Measurements from ENCODE around the gene HEATR3. TPM values are rescaled to one million over a fixed set of nuclear protein-coding genes. Genes with fewer than 3 reads are reported as not detected.

The HEATR3 gene
- total and polyA plus RNA-seq, 2 experiments from 2014 or later, result 7.5 to 29.9 TPM

- peaks cover 3% of the 10 kb centered on the region for H3K27me3 Mint-ChIP-seq (ENCODE audit: insufficient read depth, low read depth, poor library complexity)
- Histone ChIP-seq H2AFZ (no peak overlapping the region), H3K79me2 (replicated peaks; ENCODE audit: insufficient read depth) (no peaks in the 10 kb centered on the region), H3K4me2 (no peak overlapping the region), H3K9me2 (ENCODE audit: insufficient read depth) (no peaks in the 10 kb centered on the region), H3F3A (replicated peaks; ENCODE audit: low read depth) (no peaks in the 10 kb centered on the region), H3K4me1 (ENCODE audit: insufficient read depth) (peaks cover 5% of the 10 kb centered on the region; the same call in 1 of the 2 replicates), H3K27ac (ENCODE audit: low read depth) (no peak overlapping the region), H3K4me3 (no peak overlapping the region), H4K20me1 (replicated peaks; ENCODE audit: insufficient read depth) (no peaks in the 10 kb centered on the region), H3K36me3 (ENCODE audit: insufficient read depth) (peaks cover 13% of the 10 kb centered on the region), H3K27me3 (ENCODE audit: insufficient read depth) (no peaks in the 10 kb centered on the region)
- H3K36me3 Mint-ChIP-seq (ENCODE audit: low read depth), result peaks cover 1% of the 10 kb centered on the region; the same call in 1 of the 3 replicates
- ATAC-seq (no peak), DNase-seq (ENCODE audit: low spot score) (no peak)
- peaks cover 5% of the 10 kb centered on the region for H3K4me1 Mint-ChIP-seq
- no peak for TF ChIP-seq EZH2phosphoT487 (IDR thresholded peaks at IDR 0.05; ENCODE audit: unreplicated experiment)
- no peak for TF ChIP-seq JUNB (IDR thresholded peaks at IDR 0.05; ENCODE audit: unreplicated experiment)
- no peak for TF ChIP-seq CTCF (conservative IDR thresholded peaks at IDR 0.05; ENCODE audit: low read depth in 2 of 2)
- no peak for TF ChIP-seq CREB1 (CRISPR knock-in tag; IDR thresholded peaks at IDR 0.05; ENCODE audit: low read depth)
- TF ChIP-seq ETS1 (IDR thresholded peaks at IDR 0.05), result no peak
- no peak for TF ChIP-seq REST (IDR thresholded peaks at IDR 0.05; ENCODE audit: unreplicated experiment)
- no peak for TF ChIP-seq ZNF114 (CRISPR knock-in tag; IDR thresholded peaks at IDR 0.05)
- no peak for TF ChIP-seq EZH2 (IDR thresholded peaks at IDR 0.05; ENCODE audit: low read depth, unreplicated experiment)
- no peak for TF ChIP-seq ZNF331 (CRISPR knock-in tag; IDR thresholded peaks at IDR 0.05; ENCODE audit: low read depth)
- no peak for TF ChIP-seq POLR2AphosphoS5 (IDR thresholded peaks at IDR 0.05; ENCODE audit: low read depth)
- no peak for TF ChIP-seq NANOG (IDR thresholded peaks at IDR 0.05; ENCODE audit: borderline replicate concordance)
- TF ChIP-seq STAT1 (IDR thresholded peaks at IDR 0.05; ENCODE audit: unreplicated experiment), result no peak
- TF ChIP-seq ZNF462 (CRISPR knock-in tag; IDR thresholded peaks at IDR 0.05), result no peak
- H3K9me3 Mint-ChIP-seq, result no peaks in the 10 kb centered on the region
- H3K4me3 Mint-ChIP-seq, result no peak overlapping the region
- H3K27ac Mint-ChIP-seq, result no peak overlapping the region
Observed at GRCh38 chr16:50040710-50041109, 25.1 kb upstream of the HEATR3 start.
